ENCODE measurements around the gene ANKRD29. TPM values are rescaled to one million over a fixed set of nuclear protein-coding genes. Genes with fewer than 3 reads are reported as not detected.

Gene ANKRD29
- total and polyA plus RNA-seq, 2 experiments from 2014 or later, result 6.6 to 36.6 TPM

DNA sequence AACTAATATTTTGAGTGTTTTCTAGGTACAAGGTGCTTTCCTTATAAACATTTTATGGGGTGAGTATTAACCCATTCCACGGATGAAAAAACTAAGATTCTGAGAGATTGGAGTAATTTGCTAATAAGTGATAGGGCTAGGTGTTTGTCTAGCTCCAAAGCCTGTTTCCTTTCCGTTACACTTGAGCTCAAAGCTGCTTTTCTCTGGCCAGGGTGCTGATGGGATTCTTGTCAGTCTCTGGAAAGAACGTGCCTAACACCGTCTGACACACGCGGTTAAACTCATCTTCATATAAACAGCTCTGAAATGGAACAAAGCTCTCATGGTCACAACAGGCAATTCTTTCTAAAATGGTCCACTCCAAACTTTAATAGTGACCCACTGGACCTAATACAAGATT, 2.0 kb upstream of the ANKRD29 start:
- Histone ChIP-seq H3K9me2 (ENCODE audit: insufficient read depth) (no peaks in the 10 kb centered on the region), H3F3A (replicated peaks; ENCODE audit: low read depth) (no peaks in the 10 kb centered on the region; the same call in 1 of the 2 replicates), H3K79me2 (replicated peaks; ENCODE audit: insufficient read depth) (0 out of 2 replicates have a peak, but pooled peaks cover 7% of the 10 kb centered on the region), H3K4me2 (no peak overlapping the region), H3K4me3 (no peak overlapping the region), H4K20me1 (replicated peaks; ENCODE audit: insufficient read depth) (no peaks in the 10 kb centered on the region), H2AFZ (no peak overlapping the region), H3K27ac (ENCODE audit: low read depth) (no peak overlapping the region), H3K36me3 (ENCODE audit: insufficient read depth) (no peaks in the 10 kb centered on the region), H3K27me3 (ENCODE audit: insufficient read depth) (peaks cover 15% of the 10 kb centered on the region), H3K4me1 (ENCODE audit: insufficient read depth) (peaks cover 51% of the 10 kb centered on the region)
- Mint-ChIP-seq H3K4me3 (no peak overlapping the region), H3K9me3 (no peaks in the 10 kb centered on the region; the same call in 2 of the 3 replicates), H3K36me3 (ENCODE audit: low read depth) (peaks cover 3% of the 10 kb centered on the region; the same call in 1 of the 3 replicates), H3K4me1 (peaks cover 36% of the 10 kb centered on the region), H3K27me3 (ENCODE audit: insufficient read depth, low read depth, poor library complexity) (peaks cover 17% of the 10 kb centered on the region), H3K27ac (no peak overlapping the region)
- TF ChIP-seq ZNF331 (CRISPR knock-in tag; IDR thresholded peaks at IDR 0.05; ENCODE audit: low read depth) (no peak), POLR2AphosphoS5 (IDR thresholded peaks at IDR 0.05; ENCODE audit: low read depth) (no peak), CREB1 (CRISPR knock-in tag; IDR thresholded peaks at IDR 0.05; ENCODE audit: low read depth) (no peak), ZNF114 (CRISPR knock-in tag; IDR thresholded peaks at IDR 0.05) (no peak)
- TF ChIP-seq, protein P1, sequence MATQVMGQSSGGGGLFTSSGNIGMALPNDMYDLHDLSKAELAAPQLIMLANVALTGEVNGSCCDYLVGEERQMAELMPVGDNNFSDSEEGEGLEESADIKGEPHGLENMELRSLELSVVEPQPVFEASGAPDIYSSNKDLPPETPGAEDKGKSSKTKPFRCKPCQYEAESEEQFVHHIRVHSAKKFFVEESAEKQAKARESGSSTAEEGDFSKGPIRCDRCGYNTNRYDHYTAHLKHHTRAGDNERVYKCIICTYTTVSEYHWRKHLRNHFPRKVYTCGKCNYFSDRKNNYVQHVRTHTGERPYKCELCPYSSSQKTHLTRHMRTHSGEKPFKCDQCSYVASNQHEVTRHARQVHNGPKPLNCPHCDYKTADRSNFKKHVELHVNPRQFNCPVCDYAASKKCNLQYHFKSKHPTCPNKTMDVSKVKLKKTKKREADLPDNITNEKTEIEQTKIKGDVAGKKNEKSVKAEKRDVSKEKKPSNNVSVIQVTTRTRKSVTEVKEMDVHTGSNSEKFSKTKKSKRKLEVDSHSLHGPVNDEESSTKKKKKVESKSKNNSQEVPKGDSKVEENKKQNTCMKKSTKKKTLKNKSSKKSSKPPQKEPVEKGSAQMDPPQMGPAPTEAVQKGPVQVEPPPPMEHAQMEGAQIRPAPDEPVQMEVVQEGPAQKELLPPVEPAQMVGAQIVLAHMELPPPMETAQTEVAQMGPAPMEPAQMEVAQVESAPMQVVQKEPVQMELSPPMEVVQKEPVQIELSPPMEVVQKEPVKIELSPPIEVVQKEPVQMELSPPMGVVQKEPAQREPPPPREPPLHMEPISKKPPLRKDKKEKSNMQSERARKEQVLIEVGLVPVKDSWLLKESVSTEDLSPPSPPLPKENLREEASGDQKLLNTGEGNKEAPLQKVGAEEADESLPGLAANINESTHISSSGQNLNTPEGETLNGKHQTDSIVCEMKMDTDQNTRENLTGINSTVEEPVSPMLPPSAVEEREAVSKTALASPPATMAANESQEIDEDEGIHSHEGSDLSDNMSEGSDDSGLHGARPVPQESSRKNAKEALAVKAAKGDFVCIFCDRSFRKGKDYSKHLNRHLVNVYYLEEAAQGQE (IDR thresholded peaks at IDR 0.05; ENCODE audit: unreplicated experiment), result peak; percentile 41
- TF ChIP-seq, protein P2, sequence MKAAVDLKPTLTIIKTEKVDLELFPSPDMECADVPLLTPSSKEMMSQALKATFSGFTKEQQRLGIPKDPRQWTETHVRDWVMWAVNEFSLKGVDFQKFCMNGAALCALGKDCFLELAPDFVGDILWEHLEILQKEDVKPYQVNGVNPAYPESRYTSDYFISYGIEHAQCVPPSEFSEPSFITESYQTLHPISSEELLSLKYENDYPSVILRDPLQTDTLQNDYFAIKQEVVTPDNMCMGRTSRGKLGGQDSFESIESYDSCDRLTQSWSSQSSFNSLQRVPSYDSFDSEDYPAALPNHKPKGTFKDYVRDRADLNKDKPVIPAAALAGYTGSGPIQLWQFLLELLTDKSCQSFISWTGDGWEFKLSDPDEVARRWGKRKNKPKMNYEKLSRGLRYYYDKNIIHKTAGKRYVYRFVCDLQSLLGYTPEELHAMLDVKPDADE (IDR thresholded peaks at IDR 0.05), result no peak
- no peak for ATAC-seq
- DNase-seq (ENCODE audit: low spot score), result no peak

DNA sequence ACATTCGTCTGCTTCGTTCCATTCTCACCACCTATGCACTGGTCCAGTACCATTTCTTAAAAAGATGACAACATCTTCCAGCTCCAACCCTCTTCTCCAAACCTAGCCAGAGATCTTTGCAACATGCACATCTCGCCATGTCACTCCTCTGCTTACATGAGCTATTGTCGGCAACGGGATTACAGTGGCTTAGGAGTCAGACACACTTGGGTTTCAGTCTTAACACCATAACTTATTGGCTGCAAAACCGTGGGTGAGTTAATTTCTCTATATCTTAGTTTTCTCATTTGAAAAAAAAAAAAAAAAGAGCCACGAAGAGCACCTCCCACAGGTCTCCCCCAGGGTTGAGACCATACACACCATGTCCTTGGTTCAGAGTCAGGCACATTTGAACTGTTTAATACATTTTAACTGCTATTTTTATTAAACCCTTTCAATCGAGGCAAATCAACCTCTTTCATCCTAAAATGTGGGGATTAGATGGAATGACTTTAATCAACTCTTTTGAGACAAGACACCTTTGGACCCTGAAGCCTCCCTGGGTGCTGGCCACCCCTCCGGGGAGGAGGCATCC, 889 bp downstream of the ANKRD29 start:
- Mint-ChIP-seq H3K4me1 (peaks cover 26% of the 10 kb centered on the region), H3K27me3 (ENCODE audit: insufficient read depth, low read depth, poor library complexity) (peaks cover 20% of the 10 kb centered on the region), H3K27ac (no peak overlapping the region), H3K9me3 (no peaks in the 10 kb centered on the region; the same call in 2 of the 3 replicates), H3K4me3 (peak overlapping the region; percentile 72), H3K36me3 (ENCODE audit: low read depth) (peaks cover 3% of the 10 kb centered on the region; the same call in 1 of the 3 replicates)
- Histone ChIP-seq H3K4me1 (ENCODE audit: insufficient read depth) (peaks cover 40% of the 10 kb centered on the region), H3K27ac (ENCODE audit: low read depth) (no peak overlapping the region), H3K36me3 (ENCODE audit: insufficient read depth) (no peaks in the 10 kb centered on the region), H3K27me3 (ENCODE audit: insufficient read depth) (peaks cover 15% of the 10 kb centered on the region), H3K9me2 (ENCODE audit: insufficient read depth) (no peaks in the 10 kb centered on the region), H3K4me2 (peak overlapping the region; percentile 78), H3K79me2 (replicated peaks; ENCODE audit: insufficient read depth) (peaks cover 7% of the 10 kb centered on the region; the same call in 1 of the 2 replicates), H3K4me3 (peak overlapping the region; percentile 81), H3F3A (replicated peaks; ENCODE audit: low read depth) (no peaks in the 10 kb centered on the region; the same call in 1 of the 2 replicates), H4K20me1 (replicated peaks; ENCODE audit: insufficient read depth) (no peaks in the 10 kb centered on the region), H2AFZ (peak overlapping the region; percentile 88; the same call in 1 of the 2 replicates)
- peak; percentile 25 for DNase-seq (ENCODE audit: low spot score)
- ATAC-seq, result no peak
- TF ChIP-seq, protein P3, sequence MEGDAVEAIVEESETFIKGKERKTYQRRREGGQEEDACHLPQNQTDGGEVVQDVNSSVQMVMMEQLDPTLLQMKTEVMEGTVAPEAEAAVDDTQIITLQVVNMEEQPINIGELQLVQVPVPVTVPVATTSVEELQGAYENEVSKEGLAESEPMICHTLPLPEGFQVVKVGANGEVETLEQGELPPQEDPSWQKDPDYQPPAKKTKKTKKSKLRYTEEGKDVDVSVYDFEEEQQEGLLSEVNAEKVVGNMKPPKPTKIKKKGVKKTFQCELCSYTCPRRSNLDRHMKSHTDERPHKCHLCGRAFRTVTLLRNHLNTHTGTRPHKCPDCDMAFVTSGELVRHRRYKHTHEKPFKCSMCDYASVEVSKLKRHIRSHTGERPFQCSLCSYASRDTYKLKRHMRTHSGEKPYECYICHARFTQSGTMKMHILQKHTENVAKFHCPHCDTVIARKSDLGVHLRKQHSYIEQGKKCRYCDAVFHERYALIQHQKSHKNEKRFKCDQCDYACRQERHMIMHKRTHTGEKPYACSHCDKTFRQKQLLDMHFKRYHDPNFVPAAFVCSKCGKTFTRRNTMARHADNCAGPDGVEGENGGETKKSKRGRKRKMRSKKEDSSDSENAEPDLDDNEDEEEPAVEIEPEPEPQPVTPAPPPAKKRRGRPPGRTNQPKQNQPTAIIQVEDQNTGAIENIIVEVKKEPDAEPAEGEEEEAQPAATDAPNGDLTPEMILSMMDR (conservative IDR thresholded peaks at IDR 0.05; ENCODE audit: low read depth in 2 of 2), result no peak
- TF ChIP-seq EZH2 (IDR thresholded peaks at IDR 0.05; ENCODE audit: low read depth, unreplicated experiment) (peak; percentile 51), ZNF114 (CRISPR knock-in tag; IDR thresholded peaks at IDR 0.05) (no peak), ZNF331 (CRISPR knock-in tag; IDR thresholded peaks at IDR 0.05; ENCODE audit: low read depth) (no peak)
